ENCODE measurements around the gene DNAH2.

The DNAH2 gene

GRCh38 chr17:7842380-7843256, 125.1 kb downstream of the DNAH2 start:
- peak; percentile 98 for DNase-seq

- DNase-seq: no peak
Measured at GRCh38 chr17:7843257-7843535, 125.7 kb downstream of the DNAH2 start.

- peak; percentile 93 for DNase-seq
Measured at GRCh38 chr17:7843536-7844291, 126.2 kb downstream of the DNAH2 start.

GRCh38 chr17:7844292-7845154, 127.0 kb downstream of the DNAH2 start:
- peak; percentile 86 for DNase-seq

- no peak for DNase-seq
Measured at GRCh38 chr17:7845359-7846062, 128.0 kb downstream of the DNAH2 start.

- DNase-seq: no peak
Measured at GRCh38 chr17:7846063-7846735, 128.7 kb downstream of the DNAH2 start.

GRCh38 chr17:7846765-7847661, 129.5 kb downstream of the DNAH2 start:
- no peak for DNase-seq

- no peak for DNase-seq
Measured at GRCh38 chr17:7848131-7848579, 130.6 kb downstream of the DNAH2 start.

GRCh38 chr17:7848739-7849129, 131.2 kb downstream of the DNAH2 start:
- DNase-seq: no peak

GRCh38 chr17:7849130-7849750, 131.7 kb downstream of the DNAH2 start:
- DNase-seq: no peak

GRCh38 chr17:7849751-7850504, 132.4 kb downstream of the DNAH2 start:
- DNase-seq: no peak

GRCh38 chr17:7850701-7851437, 133.3 kb downstream of the DNAH2 start:
- no peak for DNase-seq

- peak; percentile 90 for DNase-seq
Measured at GRCh38 chr17:7851438-7852261, 134.1 kb downstream of the DNAH2 start.

- DNase-seq: no peak
Measured at GRCh38 chr17:7852262-7852670, 134.7 kb downstream of the DNAH2 start.

- DNase-seq: no peak
Measured at GRCh38 chr17:7852919-7853690, 135.6 kb downstream of the DNAH2 start.

- DNase-seq: no peak
Measured at GRCh38 chr17:7853691-7854038, 136.1 kb downstream of the DNAH2 start.

- DNase-seq: no peak
Measured at GRCh38 chr17:7854078-7854777, 136.7 kb downstream of the DNAH2 start.
